Fibroblast of pulmonary artery (primary cell): Measurements from ENCODE around the gene ASTN1.

ENCODE experiments used
- DNase-seq: peaks from one replicate; pipeline ENCODE4 v3.0.0-alpha.2; 2010; ENCODE audit warnings: low read depth
- H3K4me3 ChIP-seq: replicated peaks from 2 replicates; pipeline ENCODE4 v1.5.1; 2011; ENCODE audit warnings: low read depth, mild to moderate bottlenecking, control low read depth, low read length, moderate library complexity
- TF ChIP-seq, protein P1 (sequence below): IDR thresholded peaks from 2 replicates; pipeline ENCODE4 v1.5.1; 2011; ENCODE audit warnings: mild to moderate bottlenecking, control low read depth, low read length, inconsistent platforms; ENCODE audit errors: missing control alignments

The ASTN1 gene

DNA sequence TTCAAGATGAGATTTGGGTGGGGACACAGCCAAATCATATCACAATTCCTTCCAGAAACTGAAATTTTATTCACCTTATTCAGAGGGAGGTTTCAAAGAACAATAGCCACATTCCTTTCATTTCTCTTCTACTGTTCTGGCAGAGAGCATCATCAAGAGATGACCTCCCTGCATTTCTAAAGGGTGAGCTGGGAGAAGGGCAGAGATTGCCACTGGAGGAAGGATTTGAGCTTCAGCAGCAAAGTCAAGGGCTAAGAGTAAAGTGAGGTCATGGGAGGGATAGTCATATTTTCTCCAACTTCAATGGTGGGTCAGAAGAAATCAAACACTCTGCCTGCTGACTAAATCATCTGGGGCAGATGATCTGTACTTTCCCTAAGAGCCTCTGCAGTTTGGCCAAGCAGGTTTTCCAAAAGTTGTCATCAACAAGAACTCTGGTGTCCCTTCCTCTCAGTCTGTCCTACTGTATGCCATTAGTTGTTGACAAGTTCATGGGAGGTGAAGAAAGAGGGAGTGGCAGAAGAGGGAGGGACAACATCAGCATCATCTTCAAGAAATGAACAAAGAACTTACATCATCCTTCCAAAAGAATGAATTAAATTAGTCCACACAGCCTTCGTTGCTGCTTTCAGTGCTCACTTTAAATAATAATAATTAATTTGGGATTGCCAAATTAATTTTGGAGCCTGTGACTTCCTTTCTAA is 298.3 kb downstream of the ASTN1 start:
- peak; percentile 13 for DNase-seq
- TF ChIP-seq, protein P1, sequence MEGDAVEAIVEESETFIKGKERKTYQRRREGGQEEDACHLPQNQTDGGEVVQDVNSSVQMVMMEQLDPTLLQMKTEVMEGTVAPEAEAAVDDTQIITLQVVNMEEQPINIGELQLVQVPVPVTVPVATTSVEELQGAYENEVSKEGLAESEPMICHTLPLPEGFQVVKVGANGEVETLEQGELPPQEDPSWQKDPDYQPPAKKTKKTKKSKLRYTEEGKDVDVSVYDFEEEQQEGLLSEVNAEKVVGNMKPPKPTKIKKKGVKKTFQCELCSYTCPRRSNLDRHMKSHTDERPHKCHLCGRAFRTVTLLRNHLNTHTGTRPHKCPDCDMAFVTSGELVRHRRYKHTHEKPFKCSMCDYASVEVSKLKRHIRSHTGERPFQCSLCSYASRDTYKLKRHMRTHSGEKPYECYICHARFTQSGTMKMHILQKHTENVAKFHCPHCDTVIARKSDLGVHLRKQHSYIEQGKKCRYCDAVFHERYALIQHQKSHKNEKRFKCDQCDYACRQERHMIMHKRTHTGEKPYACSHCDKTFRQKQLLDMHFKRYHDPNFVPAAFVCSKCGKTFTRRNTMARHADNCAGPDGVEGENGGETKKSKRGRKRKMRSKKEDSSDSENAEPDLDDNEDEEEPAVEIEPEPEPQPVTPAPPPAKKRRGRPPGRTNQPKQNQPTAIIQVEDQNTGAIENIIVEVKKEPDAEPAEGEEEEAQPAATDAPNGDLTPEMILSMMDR = no peak

DNA sequence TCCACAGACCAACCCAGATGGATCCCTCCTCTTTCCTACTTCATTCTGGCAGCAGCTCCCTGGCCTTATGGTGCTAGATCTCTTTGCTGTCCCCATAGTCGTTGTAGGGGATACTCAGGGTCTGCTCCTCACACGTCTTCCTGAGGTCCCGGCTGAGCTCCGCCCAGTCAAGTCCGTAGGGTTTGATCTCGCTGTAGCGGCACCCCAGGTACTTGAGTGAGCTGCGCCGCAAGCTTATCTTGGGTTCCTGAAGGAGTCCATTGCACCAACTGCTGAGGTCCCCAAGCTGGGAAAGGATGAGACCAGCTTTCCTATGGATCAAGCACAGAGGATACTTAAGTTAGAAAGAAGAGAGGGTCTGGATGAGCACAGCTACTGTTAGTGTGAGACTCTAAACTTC is 300.3 kb downstream of the ASTN1 start:
- no peak for DNase-seq
- TF ChIP-seq, protein P1 = no peak
- no peak overlapping the region for H3K4me3 ChIP-seq

More for the DNA sequence above, 298.3 kb downstream of the ASTN1 start:
- no peak overlapping the region for H3K4me3 ChIP-seq

DNA sequence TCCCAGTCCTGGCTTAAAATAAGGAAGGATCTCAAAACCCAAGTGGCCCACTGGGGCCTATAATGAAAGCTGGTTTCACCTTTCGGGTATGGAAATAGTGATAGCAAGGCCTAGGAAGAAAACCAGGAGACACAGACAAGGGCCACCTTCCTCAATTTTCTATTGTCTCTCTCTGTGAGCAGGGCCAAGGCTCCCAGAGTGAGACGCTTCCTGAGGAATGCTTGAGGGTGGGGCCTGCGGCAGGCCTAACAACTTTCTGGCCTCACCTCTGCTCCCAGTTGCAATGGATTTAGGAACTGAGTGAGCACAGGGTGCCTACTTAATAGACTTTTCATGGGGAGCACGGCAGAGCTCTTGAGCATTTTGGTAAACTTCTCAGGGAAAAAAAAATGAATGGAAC is 300.9 kb downstream of the ASTN1 start:
- no peak for DNase-seq
- TF ChIP-seq, protein P1 = no peak
- no peak overlapping the region for H3K4me3 ChIP-seq

DNA sequence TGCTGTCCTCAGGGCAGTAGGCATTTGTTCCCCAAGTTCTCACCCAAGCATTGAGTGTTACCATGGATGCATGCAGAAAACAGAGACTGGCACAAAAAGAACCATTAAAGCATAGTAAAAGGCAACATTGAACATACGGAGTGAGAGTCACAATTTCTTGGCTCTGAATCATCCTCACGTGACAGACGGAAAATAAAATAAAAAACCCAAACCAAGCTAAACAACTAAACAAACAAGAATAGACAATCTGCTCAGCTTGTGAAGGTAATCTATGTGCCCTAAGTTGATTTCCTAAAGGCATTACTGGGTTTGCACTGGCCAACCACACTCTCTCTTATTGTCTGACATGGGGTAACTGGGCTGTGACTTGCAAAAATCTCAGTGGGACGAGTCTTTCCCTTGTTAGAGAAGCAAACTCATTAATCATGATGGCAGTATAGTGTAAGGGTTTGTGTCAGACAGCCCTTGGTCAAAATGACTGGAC is 306.0 kb downstream of the ASTN1 start:
- no peak overlapping the region for H3K4me3 ChIP-seq
- DNase-seq = no peak
- TF ChIP-seq, protein P1 = no peak

DNA sequence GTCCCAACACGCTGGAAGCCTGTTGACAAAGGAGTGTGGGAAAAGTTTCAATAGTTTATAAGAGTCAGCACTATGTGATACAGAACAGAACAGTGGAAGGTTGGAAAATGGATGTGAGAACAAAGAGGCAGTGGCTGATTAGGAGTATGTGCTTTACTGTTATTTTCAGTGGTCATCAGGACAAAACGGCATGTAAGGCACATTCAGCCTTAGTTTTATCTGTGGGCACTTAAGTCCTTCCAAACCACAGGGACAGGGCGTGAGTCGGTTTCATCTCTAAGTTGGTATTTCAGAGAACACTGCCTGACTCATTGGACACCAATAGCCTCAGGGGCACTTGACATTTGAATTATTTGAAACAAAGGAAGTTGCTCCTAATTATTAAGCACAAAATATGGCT is 306.9 kb downstream of the ASTN1 start:
- no peak for DNase-seq
- no peak overlapping the region for H3K4me3 ChIP-seq
- TF ChIP-seq, protein P1 = no peak

DNA sequence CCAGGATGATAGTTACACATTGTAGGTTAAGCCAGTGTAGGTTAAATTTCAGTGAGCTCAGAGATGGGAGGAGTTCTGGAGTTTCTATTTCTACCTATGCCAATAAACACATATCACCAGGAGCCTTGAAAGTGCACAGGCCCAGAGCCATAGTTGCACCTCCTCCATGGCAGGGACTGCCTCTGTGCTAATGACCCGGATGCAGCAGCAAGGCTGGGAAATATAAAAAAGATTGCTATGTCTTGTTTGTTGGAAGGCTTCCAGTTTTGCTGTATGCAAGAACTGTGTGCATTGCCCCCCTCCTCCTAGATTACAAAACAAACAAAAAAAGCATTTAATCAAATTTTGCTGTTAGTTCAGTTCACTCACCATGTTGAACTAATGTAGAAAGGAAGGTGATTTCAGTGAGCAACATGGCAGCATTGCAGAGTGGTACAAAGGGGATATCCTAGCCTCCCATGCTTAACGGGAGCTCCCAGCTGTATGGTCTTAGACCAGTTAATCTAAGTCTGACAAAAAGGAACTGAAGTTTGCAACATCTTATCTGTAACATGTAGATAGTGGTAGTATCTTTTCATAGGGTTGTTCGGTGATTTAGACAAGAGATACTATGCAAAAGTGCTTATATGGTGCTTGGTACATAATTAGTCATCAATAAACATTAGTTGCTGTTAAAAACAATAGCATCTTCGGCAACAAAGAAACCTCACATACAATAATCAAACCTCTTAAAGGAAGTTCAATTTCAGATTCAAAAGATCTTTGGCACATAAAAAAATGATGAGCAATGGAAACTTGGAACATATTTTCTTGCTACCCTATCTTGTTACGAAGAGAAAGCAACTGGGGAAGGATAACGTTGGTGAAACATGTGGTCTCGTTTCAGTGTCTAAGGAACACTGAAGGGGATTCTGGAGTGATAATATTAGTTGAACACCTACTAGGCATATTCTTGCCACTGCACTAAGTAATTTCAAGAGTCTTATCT is 309.5 kb downstream of the ASTN1 start:
- no peak overlapping the region for H3K4me3 ChIP-seq
- DNase-seq = no peak
- TF ChIP-seq, protein P1 = no peak
